Gastroesophageal sphincter (tissue), 3 donors: Measurements from ENCODE around the gene ANKRD13D.

Experiments used
- CTCF ChIP-seq, 4 experiments: fragments of 200-600 bp in 2 of 4; fragments of 450-650 bp in 2 of 4; sonication (generic) in 1 of 4; IDR thresholded peaks; one replicate each; pipeline ENCODE4 v1.5.1; 2017 to 2019; ENCODE audit warnings: antibody characterized with exemption in 4 of 4, mild to moderate bottlenecking in 2 of 4, moderate library complexity in 2 of 4
- POLR2AphosphoS5 ChIP-seq: sonication (generic); formaldehyde crosslinking; IDR thresholded peaks from one replicate; pipeline ENCODE4 v1.6.1; 2017; ENCODE audit warnings: antibody characterized with exemption

- TF ChIP-seq CTCF (IDR thresholded peaks at IDR 0.05), result no peak
- no peak for TF ChIP-seq POLR2AphosphoS5
Observed at GRCh38 chr11:67309661-67310061, 20.6 kb downstream of the ANKRD13D start.
